ENCODE measurements around the gene RAB12.

DNA sequence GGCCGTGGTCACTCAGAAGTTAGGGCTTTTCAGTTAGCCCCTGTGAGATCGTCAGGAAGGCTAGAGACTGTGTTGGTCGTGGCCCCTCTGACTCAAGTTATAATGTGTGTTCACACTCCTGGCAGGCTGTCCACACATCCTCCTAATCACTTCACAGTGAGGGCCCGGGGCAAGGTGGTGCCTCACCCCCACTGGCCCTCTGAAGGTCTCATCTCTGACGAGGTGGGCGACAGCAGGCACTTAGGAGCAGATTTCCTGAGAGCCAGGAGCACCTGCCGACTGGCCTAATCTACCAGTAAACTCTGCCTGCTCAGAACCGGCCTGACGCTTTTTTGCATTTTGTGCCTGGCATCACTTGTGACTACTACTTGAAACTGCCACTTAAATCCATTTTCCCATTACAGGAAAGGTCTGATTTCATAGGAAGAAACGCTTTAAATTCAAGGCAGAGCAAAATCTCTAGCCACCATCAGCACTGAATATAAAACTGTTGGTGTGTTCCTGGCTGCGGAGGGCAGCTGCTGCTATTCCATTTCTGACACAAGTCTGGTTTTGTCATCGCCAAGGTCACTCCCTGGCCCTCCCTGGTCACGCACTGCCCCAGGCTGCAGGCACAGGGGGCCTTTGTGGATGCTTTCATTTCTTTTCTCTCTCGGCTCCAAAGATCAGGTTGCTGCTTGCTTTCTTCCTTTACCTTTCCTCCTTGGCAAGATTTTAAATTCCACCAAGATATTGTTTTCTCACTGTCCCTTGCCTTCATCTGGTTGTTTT, 48.0 kb downstream of the RAB12 start:
- TF ChIP-seq, protein P1, sequence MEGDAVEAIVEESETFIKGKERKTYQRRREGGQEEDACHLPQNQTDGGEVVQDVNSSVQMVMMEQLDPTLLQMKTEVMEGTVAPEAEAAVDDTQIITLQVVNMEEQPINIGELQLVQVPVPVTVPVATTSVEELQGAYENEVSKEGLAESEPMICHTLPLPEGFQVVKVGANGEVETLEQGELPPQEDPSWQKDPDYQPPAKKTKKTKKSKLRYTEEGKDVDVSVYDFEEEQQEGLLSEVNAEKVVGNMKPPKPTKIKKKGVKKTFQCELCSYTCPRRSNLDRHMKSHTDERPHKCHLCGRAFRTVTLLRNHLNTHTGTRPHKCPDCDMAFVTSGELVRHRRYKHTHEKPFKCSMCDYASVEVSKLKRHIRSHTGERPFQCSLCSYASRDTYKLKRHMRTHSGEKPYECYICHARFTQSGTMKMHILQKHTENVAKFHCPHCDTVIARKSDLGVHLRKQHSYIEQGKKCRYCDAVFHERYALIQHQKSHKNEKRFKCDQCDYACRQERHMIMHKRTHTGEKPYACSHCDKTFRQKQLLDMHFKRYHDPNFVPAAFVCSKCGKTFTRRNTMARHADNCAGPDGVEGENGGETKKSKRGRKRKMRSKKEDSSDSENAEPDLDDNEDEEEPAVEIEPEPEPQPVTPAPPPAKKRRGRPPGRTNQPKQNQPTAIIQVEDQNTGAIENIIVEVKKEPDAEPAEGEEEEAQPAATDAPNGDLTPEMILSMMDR (IDR thresholded peaks at IDR 0.05) = no peak
- no peak for TF ChIP-seq POLR2A (IDR thresholded peaks at IDR 0.05)

All from esophagus squamous epithelium (tissue), 4 donors.